ENCODE data around the gene EXOC3L4.

Gene EXOC3L4

DNA sequence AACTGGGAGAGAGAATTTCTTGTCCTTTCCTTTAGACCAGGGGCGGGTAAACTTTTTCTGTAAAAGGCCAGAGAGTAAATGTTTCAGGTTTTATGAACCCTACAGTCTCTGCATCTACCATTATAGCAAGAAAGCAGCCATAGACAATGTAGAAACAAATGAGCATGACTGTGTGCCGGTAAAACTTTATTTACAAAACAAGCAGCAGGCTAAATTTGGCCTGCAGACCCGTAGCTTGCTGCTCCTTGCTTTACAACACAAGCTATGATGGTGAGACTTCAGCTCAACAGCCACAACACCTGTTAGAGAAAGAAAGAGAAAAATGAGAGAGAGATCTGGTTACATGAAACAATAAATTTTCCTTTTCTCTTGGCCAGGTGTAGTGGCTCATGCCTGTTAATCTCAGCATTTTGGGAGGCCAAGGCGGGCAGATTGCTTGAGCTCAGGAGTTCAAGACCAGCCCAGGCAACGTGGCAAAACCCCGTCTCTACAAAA, 33.0 kb upstream of the EXOC3L4 start:
- Histone ChIP-seq H3K36me3 (ENCODE audit: control insufficient read depth in 2 of 2, insufficient read depth in 1 of 2, low read length in 2 of 2) (no peaks in the 10 kb centered on the region), H3K4me1 (ENCODE audit: control insufficient read depth, insufficient read depth, low read length) (no peaks in the 10 kb centered on the region), H3K4me3 (ENCODE audit: low read depth, low read length) (no peak overlapping the region), H3K27ac (ENCODE audit: extremely low read depth, low read depth, low read length) (no peak overlapping the region), H3K9me3 (ENCODE audit: control insufficient read depth, insufficient read depth, low read depth, low read length) (no peaks in the 10 kb centered on the region)
- CTCF ChIA-PET: interaction anchor here (0.7 kb wide), 1 partner anchor 14 kb away, joined by 3 read pairs; no protein-coding TSS in a partner anchor
- POLR2A ChIA-PET: no interaction called here
- TF ChIP-seq ZNF621 (tag by site-specific recombination; IDR thresholded peaks at IDR 0.05) (no peak), SCRT2 (tag by site-specific recombination; IDR thresholded peaks at IDR 0.05) (0 out of 2 replicates have a peak, but pooled peaks have one; percentile 15), SCRT1 (tag by site-specific recombination; IDR thresholded peaks at IDR 0.05; ENCODE audit: borderline replicate concordance) (peak; percentile 95)

DNA sequence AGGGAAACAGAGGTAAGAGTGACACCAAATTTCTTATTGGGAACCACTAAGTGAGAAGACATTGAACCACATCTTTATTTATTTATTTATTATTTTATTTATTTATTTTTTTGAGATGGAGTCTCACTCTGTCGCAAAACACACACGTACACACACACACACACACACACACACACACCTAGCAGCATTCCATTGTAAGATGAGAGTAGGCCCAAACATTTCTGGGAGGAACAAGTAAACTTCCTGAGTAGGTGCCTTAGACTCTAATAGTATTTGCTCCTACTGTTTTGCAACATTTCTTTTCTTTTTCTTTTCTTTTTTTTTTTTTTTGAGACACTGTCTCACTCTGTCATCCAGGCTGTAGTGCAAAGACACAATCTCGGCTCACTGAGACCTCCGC, 30.1 kb upstream of the EXOC3L4 start:
- H3K4me1 ChIP-seq (ENCODE audit: control insufficient read depth, insufficient read depth, low read length): peaks cover 6% of the 10 kb centered on the region; the same call in 1 of the 2 replicates
- TF ChIP-seq, protein P1, sequence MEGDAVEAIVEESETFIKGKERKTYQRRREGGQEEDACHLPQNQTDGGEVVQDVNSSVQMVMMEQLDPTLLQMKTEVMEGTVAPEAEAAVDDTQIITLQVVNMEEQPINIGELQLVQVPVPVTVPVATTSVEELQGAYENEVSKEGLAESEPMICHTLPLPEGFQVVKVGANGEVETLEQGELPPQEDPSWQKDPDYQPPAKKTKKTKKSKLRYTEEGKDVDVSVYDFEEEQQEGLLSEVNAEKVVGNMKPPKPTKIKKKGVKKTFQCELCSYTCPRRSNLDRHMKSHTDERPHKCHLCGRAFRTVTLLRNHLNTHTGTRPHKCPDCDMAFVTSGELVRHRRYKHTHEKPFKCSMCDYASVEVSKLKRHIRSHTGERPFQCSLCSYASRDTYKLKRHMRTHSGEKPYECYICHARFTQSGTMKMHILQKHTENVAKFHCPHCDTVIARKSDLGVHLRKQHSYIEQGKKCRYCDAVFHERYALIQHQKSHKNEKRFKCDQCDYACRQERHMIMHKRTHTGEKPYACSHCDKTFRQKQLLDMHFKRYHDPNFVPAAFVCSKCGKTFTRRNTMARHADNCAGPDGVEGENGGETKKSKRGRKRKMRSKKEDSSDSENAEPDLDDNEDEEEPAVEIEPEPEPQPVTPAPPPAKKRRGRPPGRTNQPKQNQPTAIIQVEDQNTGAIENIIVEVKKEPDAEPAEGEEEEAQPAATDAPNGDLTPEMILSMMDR (tag by site-specific recombination; IDR thresholded peaks at IDR 0.05): no peak
- TF ChIP-seq ZNF426 (tag by site-specific recombination; IDR thresholded peaks at IDR 0.05): peak; percentile 20
- ChIA-PET POLR2A (no interaction called here), CTCF (no interaction called here)
- H3K4me3 ChIP-seq (ENCODE audit: low read depth, low read length): no peak overlapping the region
- H3K36me3 ChIP-seq (ENCODE audit: control insufficient read depth in 2 of 2, insufficient read depth in 1 of 2, low read length in 2 of 2): no peaks in the 10 kb centered on the region
- no peaks in the 10 kb centered on the region for H3K9me3 ChIP-seq (ENCODE audit: control insufficient read depth, insufficient read depth, low read depth, low read length)
- H3K27ac ChIP-seq (ENCODE audit: extremely low read depth, low read depth, low read length): no peak overlapping the region

DNA sequence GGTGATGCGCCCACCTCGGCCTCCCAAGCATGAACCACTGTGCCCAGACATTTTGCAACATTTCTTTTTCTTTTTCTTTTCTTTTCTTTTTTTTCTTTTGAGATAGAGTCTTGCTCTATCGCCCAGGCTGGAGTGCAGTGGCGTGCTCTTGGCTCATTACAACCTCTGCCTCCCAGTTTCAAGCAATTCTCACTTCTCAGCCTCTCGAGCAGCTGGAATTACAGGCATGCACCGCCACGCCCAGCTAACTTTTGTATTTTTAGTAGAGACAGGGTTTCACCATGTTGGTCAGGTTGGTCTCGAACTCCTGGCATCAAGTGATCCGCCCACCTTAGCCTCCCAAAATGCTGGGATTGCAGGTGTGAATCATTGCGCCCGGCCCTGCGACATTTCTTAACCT, 29.5 kb upstream of the EXOC3L4 start:
- ChIA-PET POLR2A (no interaction called here), CTCF (no interaction called here)
- Histone ChIP-seq H3K4me3 (ENCODE audit: low read depth, low read length) (no peak overlapping the region), H3K27ac (ENCODE audit: extremely low read depth, low read depth, low read length) (no peak overlapping the region), H3K4me1 (ENCODE audit: control insufficient read depth, insufficient read depth, low read length) (peaks cover 6% of the 10 kb centered on the region; the same call in 1 of the 2 replicates), H3K36me3 (ENCODE audit: control insufficient read depth in 2 of 2, insufficient read depth in 1 of 2, low read length in 2 of 2) (no peaks in the 10 kb centered on the region), H3K9me3 (ENCODE audit: control insufficient read depth, insufficient read depth, low read depth, low read length) (no peaks in the 10 kb centered on the region)
- TF ChIP-seq ZNF514 (tag by site-specific recombination; IDR thresholded peaks at IDR 0.05) (no peak), EGR2 (tag by site-specific recombination; IDR thresholded peaks at IDR 0.05; ENCODE audit: low read depth) (no peak), GLIS1 (tag by site-specific recombination; IDR thresholded peaks at IDR 0.05) (no peak), ZNF670 (tag by site-specific recombination; IDR thresholded peaks at IDR 0.05; ENCODE audit: low read depth) (no peak), REPIN1 (tag by site-specific recombination; IDR thresholded peaks at IDR 0.05; ENCODE audit: low read depth) (no peak)
- TF ChIP-seq, protein P2, sequence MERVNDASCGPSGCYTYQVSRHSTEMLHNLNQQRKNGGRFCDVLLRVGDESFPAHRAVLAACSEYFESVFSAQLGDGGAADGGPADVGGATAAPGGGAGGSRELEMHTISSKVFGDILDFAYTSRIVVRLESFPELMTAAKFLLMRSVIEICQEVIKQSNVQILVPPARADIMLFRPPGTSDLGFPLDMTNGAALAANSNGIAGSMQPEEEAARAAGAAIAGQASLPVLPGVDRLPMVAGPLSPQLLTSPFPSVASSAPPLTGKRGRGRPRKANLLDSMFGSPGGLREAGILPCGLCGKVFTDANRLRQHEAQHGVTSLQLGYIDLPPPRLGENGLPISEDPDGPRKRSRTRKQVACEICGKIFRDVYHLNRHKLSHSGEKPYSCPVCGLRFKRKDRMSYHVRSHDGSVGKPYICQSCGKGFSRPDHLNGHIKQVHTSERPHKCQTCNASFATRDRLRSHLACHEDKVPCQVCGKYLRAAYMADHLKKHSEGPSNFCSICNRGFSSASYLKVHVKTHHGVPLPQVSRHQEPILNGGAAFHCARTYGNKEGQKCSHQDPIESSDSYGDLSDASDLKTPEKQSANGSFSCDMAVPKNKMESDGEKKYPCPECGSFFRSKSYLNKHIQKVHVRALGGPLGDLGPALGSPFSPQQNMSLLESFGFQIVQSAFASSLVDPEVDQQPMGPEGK (tag by site-specific recombination; IDR thresholded peaks at IDR 0.05): no peak

DNA sequence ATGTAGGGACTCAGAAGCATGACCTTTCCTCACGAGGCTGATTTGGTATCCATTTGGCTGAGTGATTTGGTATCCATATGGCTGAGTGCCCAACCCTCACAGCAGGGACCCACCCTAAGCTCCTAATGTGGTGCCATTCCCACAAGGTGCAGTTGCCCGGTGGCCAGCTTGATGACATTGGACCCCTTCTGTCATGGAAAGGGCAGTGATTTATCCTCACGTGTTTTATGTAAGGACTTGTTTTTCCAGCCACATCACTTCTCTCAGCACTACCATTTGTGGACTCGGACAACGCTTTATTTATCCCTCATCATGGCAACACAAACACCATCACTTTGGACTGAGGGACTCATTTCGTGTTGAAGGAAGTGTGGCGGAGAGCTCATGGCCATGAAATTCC, 28.7 kb upstream of the EXOC3L4 start:
- ChIA-PET POLR2A (no interaction called here), CTCF (interaction anchor here (0.6 kb wide), 1 partner anchor 302 kb away, joined by 3 read pairs; no protein-coding TSS in a partner anchor)

More for the DNA sequence above, 28.7 kb upstream of the EXOC3L4 start:
- H3K9me3 ChIP-seq (ENCODE audit: control insufficient read depth, insufficient read depth, low read depth, low read length): no peaks in the 10 kb centered on the region
- H3K27ac ChIP-seq (ENCODE audit: extremely low read depth, low read depth, low read length): no peak overlapping the region
- TF ChIP-seq, protein P3, sequence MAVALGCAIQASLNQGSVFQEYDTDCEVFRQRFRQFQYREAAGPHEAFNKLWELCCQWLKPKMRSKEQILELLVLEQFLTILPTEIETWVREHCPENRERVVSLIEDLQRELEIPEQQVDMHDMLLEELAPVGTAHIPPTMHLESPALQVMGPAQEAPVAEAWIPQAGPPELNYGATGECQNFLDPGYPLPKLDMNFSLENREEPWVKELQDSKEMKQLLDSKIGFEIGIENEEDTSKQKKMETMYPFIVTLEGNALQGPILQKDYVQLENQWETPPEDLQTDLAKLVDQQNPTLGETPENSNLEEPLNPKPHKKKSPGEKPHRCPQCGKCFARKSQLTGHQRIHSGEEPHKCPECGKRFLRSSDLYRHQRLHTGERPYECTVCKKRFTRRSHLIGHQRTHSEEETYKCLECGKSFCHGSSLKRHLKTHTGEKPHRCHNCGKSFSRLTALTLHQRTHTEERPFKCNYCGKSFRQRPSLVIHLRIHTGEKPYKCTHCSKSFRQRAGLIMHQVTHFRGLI (tag by site-specific recombination; IDR thresholded peaks at IDR 0.05): no peak
- H3K4me1 ChIP-seq (ENCODE audit: control insufficient read depth, insufficient read depth, low read length): peaks cover 6% of the 10 kb centered on the region; the same call in 1 of the 2 replicates
- no peaks in the 10 kb centered on the region for H3K36me3 ChIP-seq (ENCODE audit: control insufficient read depth in 2 of 2, insufficient read depth in 1 of 2, low read length in 2 of 2)
- no peak overlapping the region for H3K4me3 ChIP-seq (ENCODE audit: low read depth, low read length)
